ENCODE results near the gene SOX18.

The SOX18 gene

DNA sequence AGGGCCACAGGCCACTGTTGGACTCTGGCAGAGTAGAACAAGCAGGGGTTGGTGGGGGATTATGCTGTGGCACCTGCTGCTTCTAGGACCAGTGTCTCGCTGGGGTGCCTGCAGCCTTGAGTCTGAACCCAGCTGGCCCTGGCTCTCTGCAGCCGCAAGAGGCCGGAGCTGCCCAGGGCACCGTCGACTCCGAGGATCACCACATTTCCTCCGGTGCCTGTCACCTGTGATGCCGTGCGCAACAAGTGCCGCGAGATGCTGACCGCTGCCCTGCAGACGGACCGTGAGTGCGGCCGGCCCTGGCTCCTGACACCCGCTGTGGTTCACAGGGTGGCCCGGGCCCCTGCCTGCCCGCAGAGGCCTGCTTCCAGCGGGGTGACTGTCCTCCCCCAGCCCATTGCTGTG, 19.8 kb upstream of the SOX18 start:
- TF ChIP-seq, protein P1, sequence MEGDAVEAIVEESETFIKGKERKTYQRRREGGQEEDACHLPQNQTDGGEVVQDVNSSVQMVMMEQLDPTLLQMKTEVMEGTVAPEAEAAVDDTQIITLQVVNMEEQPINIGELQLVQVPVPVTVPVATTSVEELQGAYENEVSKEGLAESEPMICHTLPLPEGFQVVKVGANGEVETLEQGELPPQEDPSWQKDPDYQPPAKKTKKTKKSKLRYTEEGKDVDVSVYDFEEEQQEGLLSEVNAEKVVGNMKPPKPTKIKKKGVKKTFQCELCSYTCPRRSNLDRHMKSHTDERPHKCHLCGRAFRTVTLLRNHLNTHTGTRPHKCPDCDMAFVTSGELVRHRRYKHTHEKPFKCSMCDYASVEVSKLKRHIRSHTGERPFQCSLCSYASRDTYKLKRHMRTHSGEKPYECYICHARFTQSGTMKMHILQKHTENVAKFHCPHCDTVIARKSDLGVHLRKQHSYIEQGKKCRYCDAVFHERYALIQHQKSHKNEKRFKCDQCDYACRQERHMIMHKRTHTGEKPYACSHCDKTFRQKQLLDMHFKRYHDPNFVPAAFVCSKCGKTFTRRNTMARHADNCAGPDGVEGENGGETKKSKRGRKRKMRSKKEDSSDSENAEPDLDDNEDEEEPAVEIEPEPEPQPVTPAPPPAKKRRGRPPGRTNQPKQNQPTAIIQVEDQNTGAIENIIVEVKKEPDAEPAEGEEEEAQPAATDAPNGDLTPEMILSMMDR (IDR thresholded peaks at IDR 0.05; ENCODE audit: extremely low read depth, insufficient read depth, missing control alignments): no peak
- DNase-seq (ENCODE audit: low spot score): no peak
- in situ Hi-C loops (cut with MboI; ENCODE audit: low pct_unique_long_range_greater_than_20kb, low sequenced_read_pairs, unreplicated experiment): no loop called here

DNA sequence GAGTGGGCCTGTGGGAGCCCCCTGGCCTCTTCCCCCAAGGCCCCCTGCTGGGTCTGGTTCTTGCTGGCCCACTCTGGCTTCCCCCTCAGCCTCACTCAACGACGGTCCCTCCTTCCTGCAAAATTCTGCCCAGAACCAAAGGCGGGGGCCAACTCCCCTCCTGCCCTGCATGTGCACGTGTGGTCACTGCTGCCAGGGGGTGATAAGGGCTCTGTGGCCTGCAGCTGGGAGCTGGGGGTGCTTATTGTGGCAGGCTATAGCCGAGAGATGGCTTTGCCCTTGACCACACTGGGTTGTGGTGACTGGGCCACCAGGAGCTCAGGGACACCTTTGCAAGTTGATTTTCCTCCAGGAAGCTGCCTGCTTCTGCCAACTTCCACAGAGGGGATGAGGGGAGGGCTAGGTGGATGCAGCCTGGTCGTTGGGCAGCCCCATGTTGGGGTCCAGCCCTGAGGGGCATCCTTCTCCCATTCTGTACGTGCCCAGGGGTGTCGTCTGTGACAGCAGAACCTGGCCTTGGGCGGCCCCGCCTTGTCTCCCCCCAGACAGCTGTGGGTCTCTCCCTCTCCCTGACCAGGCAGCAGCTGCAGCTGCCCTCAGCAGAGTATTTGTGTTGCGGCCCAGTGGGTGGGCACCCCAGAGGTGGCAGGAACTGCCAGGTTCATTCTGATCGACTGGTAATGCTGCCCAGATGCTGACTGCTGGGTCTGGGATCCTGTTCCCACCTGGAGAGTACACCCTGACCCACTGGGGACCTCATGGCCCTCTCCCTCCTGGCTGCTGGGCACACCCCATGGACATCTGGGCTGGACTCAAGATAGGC, 19.2 kb upstream of the SOX18 start:
- DNase-seq (ENCODE audit: low spot score): no peak
- in situ Hi-C loops (cut with MboI; ENCODE audit: low pct_unique_long_range_greater_than_20kb, low sequenced_read_pairs, unreplicated experiment): no loop called here

DNA sequence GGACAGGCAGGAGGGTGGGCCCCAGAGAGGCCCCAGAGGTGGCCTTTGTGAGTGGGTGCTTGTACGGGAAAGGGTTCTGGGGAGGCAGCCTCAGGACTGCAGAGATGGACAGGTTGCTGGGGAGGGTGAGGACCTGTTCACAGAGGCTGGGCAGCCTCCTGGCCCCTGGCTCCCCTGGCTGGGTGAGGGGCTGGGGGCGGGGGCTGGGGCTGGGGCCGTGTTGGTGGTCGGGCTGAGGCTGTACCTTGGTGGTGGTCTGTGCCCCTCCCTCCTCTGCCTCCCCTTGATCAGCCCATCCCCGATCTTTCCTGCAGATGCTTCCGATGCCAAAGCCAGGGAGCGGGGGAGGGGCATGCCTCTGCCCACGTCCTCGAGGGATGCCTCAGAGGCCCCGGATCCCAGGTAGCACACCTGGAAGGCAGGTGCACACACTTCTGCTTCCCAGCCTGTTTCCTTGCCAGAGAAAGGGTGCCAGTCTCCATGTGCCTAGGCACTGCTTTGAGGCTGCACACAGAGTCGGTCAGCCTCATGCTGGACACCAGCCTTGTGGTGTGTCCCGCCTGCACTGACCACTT, 18.4 kb upstream of the SOX18 start:
- no peak for DNase-seq (ENCODE audit: low spot score)
- TF ChIP-seq, protein P1 (IDR thresholded peaks at IDR 0.05; ENCODE audit: extremely low read depth, insufficient read depth, missing control alignments): no peak
- in situ Hi-C loops (cut with MboI; ENCODE audit: low pct_unique_long_range_greater_than_20kb, low sequenced_read_pairs, unreplicated experiment): no loop called here

More for the DNA sequence above, 19.2 kb upstream of the SOX18 start:
- TF ChIP-seq, protein P1 (IDR thresholded peaks at IDR 0.05; ENCODE audit: extremely low read depth, insufficient read depth, missing control alignments): no peak

DNA sequence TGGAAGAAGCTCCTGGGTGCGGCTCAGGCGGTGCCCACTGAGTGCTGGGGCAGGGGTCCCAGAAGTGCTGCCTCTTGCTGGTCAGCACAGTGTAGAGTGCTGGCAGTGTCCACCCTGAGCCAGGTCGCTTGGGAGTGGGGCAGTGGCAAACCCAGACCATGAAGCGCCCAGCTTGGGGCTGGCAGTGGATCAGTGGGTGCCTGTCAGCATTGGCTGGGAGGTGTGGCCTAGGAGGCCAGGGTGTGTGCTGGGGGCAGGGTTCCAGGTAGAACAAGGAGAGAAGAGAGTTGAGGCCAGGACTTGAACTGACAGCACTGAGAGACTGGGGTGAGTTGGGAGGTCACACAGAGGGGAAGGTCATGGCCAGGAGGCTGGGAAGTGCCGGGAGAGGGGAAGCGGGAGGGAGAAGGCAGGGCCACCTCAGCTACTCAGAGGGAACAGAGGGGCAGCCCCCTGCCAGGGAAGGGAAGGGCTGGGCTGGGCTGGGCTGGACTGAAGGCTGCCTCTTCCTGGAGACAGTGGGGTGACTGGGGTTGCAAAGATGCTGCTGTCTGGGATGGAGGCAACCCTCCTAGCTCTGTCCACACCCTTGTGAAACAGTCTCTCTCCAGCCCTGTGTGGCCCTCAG, 17.7 kb upstream of the SOX18 start:
- TF ChIP-seq, protein P1 (IDR thresholded peaks at IDR 0.05; ENCODE audit: extremely low read depth, insufficient read depth, missing control alignments): no peak
- in situ Hi-C loops (cut with MboI; ENCODE audit: low pct_unique_long_range_greater_than_20kb, low sequenced_read_pairs, unreplicated experiment): no loop called here
- no peak for DNase-seq (ENCODE audit: low spot score)

DNA sequence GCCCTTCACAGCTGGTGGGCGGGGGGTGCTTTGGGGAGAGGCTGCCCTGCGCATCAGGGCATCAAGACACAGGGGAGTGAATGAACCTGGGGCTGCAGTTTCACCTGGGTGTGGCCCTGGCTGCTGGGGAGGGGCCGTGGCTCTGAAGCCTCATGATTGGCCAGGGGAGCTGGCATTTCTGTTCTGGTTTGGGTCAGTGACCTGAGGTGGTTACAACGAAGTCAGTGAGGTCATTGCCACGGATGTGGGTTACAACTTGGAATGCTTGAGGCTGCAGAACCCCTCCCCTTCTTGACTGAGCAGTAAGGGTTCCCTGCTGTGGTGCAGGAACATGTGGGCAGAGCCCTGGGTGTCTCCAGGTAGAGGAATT, 16.5 kb upstream of the SOX18 start:
- in situ Hi-C loops (cut with MboI; ENCODE audit: low pct_unique_long_range_greater_than_20kb, low sequenced_read_pairs, unreplicated experiment): no loop called here
- TF ChIP-seq, protein P1 (IDR thresholded peaks at IDR 0.05; ENCODE audit: extremely low read depth, insufficient read depth, missing control alignments): no peak
- DNase-seq (ENCODE audit: low spot score): peak; percentile 83

DNA sequence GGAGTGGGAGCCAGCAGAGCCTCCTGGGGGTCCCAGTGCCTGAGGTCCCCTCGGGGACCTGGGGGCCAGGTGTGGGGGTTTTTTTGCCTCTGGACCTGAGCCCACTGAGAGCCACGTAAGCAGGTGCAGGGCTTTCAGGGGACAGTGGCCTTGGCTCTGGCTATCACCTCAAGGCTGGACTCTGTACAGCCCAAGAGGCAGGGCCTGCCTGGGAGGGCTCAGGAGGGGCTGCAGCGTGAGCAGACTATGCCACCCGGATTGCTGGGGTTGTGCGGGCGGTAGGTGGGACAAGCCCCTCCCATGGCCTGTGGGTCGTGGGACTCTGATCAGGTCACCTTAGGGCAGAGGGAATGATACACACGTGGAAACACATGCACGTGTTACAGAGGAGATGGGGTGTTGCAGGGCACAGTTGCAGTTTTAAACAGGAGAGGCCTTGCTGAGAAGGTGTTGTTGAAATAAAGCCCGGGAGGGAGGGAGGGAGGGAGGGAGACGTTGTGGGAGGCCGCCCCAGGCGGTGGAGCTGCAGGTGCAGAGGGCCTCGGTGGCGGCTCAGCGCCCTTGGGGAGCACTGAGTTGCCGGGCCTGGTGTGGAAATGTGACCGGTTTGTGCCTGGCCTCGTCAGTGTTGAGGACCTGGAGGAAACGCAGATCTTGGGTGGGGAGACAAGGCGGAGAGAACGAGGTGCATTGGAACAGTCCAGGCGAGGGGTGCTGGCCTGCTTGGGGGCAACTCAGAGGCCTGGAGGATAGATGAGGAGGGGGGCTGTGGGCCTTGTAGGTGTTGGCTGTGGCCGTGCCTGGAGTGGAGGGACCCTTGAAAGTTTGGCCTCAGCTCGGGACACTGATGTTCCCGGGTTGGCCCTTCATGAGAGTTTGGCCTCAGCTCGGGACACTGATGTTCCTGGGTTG, 15.9 kb upstream of the SOX18 start:
- DNase-seq (ENCODE audit: low spot score): no peak
- TF ChIP-seq, protein P1 (IDR thresholded peaks at IDR 0.05; ENCODE audit: extremely low read depth, insufficient read depth, missing control alignments): no peak
- in situ Hi-C loops (cut with MboI; ENCODE audit: low pct_unique_long_range_greater_than_20kb, low sequenced_read_pairs, unreplicated experiment): no loop called here

All from GM13977 (cell line).